GM12891 (cell line): ENCODE results near the gene ZCCHC8.
A peak's percentile ranks its signal among the peaks of the same experiment; 100 is the strongest.

Source experiments
- DNase-seq: peaks from one replicate; pipeline ENCODE4 v3.0.0; 2011; ENCODE audit warnings: low spot score; ENCODE audit not compliant: insufficient read length
- FAIRE-seq: peaks from 2 replicates; lab custom pipeline; 2011; peaks lifted over from hg19 to GRCh38; lab: Jason Lieb, UNC
- PAX5 ChIP-seq: IDR thresholded peaks from 2 replicates; pipeline ENCODE4 v1.6.1; 2011; ENCODE audit warnings: low read length, moderate library complexity, mild to moderate bottlenecking; ENCODE audit not compliant: insufficient read depth, severe bottlenecking
- POLR2A ChIP-seq: IDR thresholded peaks from 2 replicates; pipeline ENCODE4 v1.6.1; 2011; ENCODE audit warnings: low read depth, low read length, control low read depth
- POLR2AphosphoS5 ChIP-seq: IDR thresholded peaks from 2 replicates; pipeline ENCODE4 v1.6.1; 2011; ENCODE audit warnings: low read depth, low read length, control low read depth
- POU2F2 ChIP-seq: IDR thresholded peaks from 2 replicates; pipeline ENCODE4 v1.6.1; 2011; ENCODE audit warnings: low read depth, mild to moderate bottlenecking, control low read depth, low read length, moderate library complexity
- SPI1 ChIP-seq: IDR thresholded peaks from 2 replicates; pipeline ENCODE4 v1.6.1; 2011; ENCODE audit warnings: low read depth, low read length, control low read depth
- TAF1 ChIP-seq: IDR thresholded peaks from 2 replicates; pipeline ENCODE4 v1.6.1; 2011; ENCODE audit warnings: low read depth, low read length, control low read depth

The ZCCHC8 gene

DNA sequence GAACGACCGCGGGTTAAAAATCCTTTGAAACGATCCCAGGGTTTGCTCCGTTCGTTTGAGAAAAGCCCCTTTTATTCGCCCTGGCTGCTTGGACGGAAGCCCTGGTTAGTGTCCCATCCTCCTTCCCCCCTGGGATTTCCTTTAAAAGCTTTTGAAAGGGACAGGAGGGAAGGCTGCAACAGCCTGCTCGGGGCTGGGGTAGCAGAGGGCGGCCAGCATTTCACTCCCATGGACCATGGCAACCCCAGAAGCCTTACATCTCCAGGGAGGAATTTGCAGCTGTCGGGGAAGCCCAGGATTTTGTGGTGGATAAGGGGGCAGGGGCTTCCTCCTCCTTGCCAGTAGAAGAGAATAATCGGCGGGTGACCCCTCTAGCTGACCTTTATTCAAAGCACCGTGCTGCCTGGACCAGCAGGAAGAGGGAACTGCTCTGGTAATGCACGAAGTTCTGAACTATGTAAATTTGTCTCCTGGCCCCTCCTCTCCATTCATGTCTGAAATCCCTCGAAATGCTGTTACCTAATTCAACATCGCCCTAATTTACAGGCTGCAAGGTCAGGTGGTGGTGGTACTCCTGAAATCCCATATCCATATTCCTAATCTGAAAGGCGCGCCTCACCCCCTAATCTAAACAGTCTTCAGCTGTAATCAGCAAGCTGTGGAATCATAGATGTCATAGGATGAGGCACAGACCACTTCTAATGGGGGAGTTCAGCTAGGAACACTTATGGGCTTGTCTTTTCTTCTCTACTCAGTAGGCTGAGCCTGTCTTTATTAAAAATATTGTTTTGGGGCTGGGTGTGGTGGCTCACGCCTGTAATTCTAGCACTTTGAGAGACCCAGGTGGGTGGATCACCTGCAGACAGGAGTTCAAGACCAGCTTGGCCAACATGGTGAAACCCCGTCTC, 77.2 kb downstream of the ZCCHC8 start:
- TF ChIP-seq POU2F2 (no peak), POLR2AphosphoS5 (0 out of 2 replicates have a peak, but pooled peaks have one; percentile 64), SPI1 (0 out of 2 replicates have a peak, but pooled peaks have one; percentile 14), TAF1 (no peak), POLR2A (peak; percentile 67), PAX5 (no peak)
- peak; percentile 23 for FAIRE-seq
- DNase-seq, result no peak

- no peak for DNase-seq
- FAIRE-seq, result no peak
- TF ChIP-seq PAX5 (no peak), POLR2A (no peak), POU2F2 (no peak), POLR2AphosphoS5 (no peak), SPI1 (no peak), TAF1 (no peak)
Measured at GRCh38 chr12:122422730-122423257, 77.9 kb downstream of the ZCCHC8 start.

GRCh38 chr12:122421821-122422729, 78.7 kb downstream of the ZCCHC8 start, which contains the start of gene CLIP1:
TSS of gene CLIP1 (minus strand) at chr12:122422669. CDS start at chr12:122380452, 42,217 bp downstream.
- DNase-seq (peak; percentile 59), FAIRE-seq (peak; percentile 43)
- no peak for TF ChIP-seq SPI1
